ENCODE results near the gene AIRE. TPM values are rescaled to one million over a fixed set of nuclear protein-coding genes. Genes with fewer than 3 reads are reported as not detected.

The AIRE gene
- total RNA-seq, 2 donors from 2014 or later, result 1.0 TPM; not detected in 1

GRCh38 chr21:44329086-44329889 is 43.6 kb downstream of the AIRE start:
- DNase-seq (no peak), ATAC-seq (no peak)
- H3K36me3 ChIP-seq (replicated peaks in 1 of 2; ENCODE audit: insufficient read depth in 1 of 2, low read depth in 2 of 2), result peaks cover 0 to 2% of the 10 kb centered on the region in 2 donors
- H3K4me1 ChIP-seq, result no peaks in the 10 kb centered on the region
- no peaks in the 10 kb centered on the region for H3K9me3 ChIP-seq
- 72 to 76% methylated on average over 24 to 26 of the region's 26 CpGs for WGBS, 2 donors
- no peaks in the 10 kb centered on the region for H3K27me3 ChIP-seq
- intact Hi-C loops (cut with DNase I), result no loop called here
- TF ChIP-seq, protein P1, sequence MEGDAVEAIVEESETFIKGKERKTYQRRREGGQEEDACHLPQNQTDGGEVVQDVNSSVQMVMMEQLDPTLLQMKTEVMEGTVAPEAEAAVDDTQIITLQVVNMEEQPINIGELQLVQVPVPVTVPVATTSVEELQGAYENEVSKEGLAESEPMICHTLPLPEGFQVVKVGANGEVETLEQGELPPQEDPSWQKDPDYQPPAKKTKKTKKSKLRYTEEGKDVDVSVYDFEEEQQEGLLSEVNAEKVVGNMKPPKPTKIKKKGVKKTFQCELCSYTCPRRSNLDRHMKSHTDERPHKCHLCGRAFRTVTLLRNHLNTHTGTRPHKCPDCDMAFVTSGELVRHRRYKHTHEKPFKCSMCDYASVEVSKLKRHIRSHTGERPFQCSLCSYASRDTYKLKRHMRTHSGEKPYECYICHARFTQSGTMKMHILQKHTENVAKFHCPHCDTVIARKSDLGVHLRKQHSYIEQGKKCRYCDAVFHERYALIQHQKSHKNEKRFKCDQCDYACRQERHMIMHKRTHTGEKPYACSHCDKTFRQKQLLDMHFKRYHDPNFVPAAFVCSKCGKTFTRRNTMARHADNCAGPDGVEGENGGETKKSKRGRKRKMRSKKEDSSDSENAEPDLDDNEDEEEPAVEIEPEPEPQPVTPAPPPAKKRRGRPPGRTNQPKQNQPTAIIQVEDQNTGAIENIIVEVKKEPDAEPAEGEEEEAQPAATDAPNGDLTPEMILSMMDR (IDR thresholded peaks at IDR 0.05), result no peak
- TF ChIP-seq POLR2A (IDR thresholded peaks at IDR 0.05), result no peak
- no peak overlapping the region for H3K4me3 ChIP-seq
- no peak overlapping the region for H3K27ac ChIP-seq

- Histone ChIP-seq H3K36me3 (replicated peaks in 1 of 2; ENCODE audit: insufficient read depth in 1 of 2, low read depth in 2 of 2) (no peaks in the 10 kb centered on the region), H3K27me3 (no peaks in the 10 kb centered on the region), H3K4me1 (no peaks in the 10 kb centered on the region), H3K4me3 (no peak overlapping the region), H3K27ac (no peak overlapping the region), H3K9me3 (no peaks in the 10 kb centered on the region)
- intact Hi-C loops (cut with DNase I), result no loop called here
- DNase-seq, result no peak
- TF ChIP-seq, protein P1 (IDR thresholded peaks at IDR 0.05), result no peak
- TF ChIP-seq POLR2A (IDR thresholded peaks at IDR 0.05), result no peak
- WGBS, 2 donors, result 89% methylated on average over 33 of the region's 44 CpGs; no CpG with 5 or more reads in 1 of the 2 donors
- no peak for ATAC-seq
Observed at GRCh38 chr21:44329971-44330681, 44.5 kb downstream of the AIRE start.

- H3K36me3 ChIP-seq (replicated peaks in 1 of 2; ENCODE audit: insufficient read depth in 1 of 2, low read depth in 2 of 2), result no peaks in the 10 kb centered on the region
- 75 to 80% methylated on average over 2 to 17 of the region's 18 CpGs for WGBS, 2 donors
Observed at GRCh38 chr21:44330698-44331097, 45.0 kb downstream of the AIRE start.

GRCh38 chr21:44331209-44331608 is 45.5 kb downstream of the AIRE start:
- ATAC-seq, result no peak
- intact Hi-C loops (cut with DNase I), result no loop called here
- 80 to 88% methylated on average over 1 to 16 of the region's 16 CpGs for WGBS, 2 donors

More at GRCh38 chr21:44330698-44331097, 45.0 kb downstream of the AIRE start:
- Histone ChIP-seq H3K4me3 (no peak overlapping the region), H3K9me3 (no peaks in the 10 kb centered on the region), H3K4me1 (no peaks in the 10 kb centered on the region), H3K27ac (no peak overlapping the region), H3K27me3 (no peaks in the 10 kb centered on the region)
- DNase-seq (no peak), ATAC-seq (no peak)
- intact Hi-C loops (cut with DNase I), result no loop called here
- no peak for TF ChIP-seq POLR2A (IDR thresholded peaks at IDR 0.05)
- TF ChIP-seq, protein P1 (IDR thresholded peaks at IDR 0.05), result no peak

More at GRCh38 chr21:44331209-44331608, 45.5 kb downstream of the AIRE start:
- Histone ChIP-seq H3K4me1 (no peaks in the 10 kb centered on the region), H3K36me3 (replicated peaks in 1 of 2; ENCODE audit: insufficient read depth in 1 of 2, low read depth in 2 of 2) (no peaks in the 10 kb centered on the region), H3K27ac (no peak overlapping the region), H3K4me3 (no peak overlapping the region), H3K27me3 (no peaks in the 10 kb centered on the region), H3K9me3 (no peaks in the 10 kb centered on the region)
- DNase-seq, result no peak
- no peak for TF ChIP-seq POLR2A (IDR thresholded peaks at IDR 0.05)
- TF ChIP-seq, protein P1 (IDR thresholded peaks at IDR 0.05), result no peak
